ENCODE measurements around the gene CFDP1. TPM values are rescaled to one million over a fixed set of nuclear protein-coding genes. Genes with fewer than 3 reads are reported as not detected.

CFDP1 gene
- total and polyA plus RNA-seq, 2 of the 13 experiments (the other 11 are each of a cell fraction or from before 2014, with no cell fraction given) = 78.6 to 153 TPM

- TF ChIP-seq ZSCAN21 (CRISPR knock-in tag; IDR thresholded peaks at IDR 0.05; ENCODE audit: borderline replicate concordance) (peak; percentile 63; the same call in 1 of the 2 replicates), ZFX (CRISPR knock-in tag; IDR thresholded peaks at IDR 0.05; ENCODE audit: low read depth) (peak; percentile 92), ZBTB20 (CRISPR knock-in tag; IDR thresholded peaks at IDR 0.05; ENCODE audit: borderline replicate concordance, low read depth) (peak; percentile 83; the same call in 1 of the 2 replicates), TMF1 (CRISPR knock-in tag; IDR thresholded peaks at IDR 0.05; ENCODE audit: low read depth) (0 out of 2 replicates have a peak, but pooled peaks have one; percentile 41), ZHX2 (IDR thresholded peaks at IDR 0.05; ENCODE audit: low read depth) (no peak), ZHX2 (CRISPR knock-in tag; IDR thresholded peaks at IDR 0.05; ENCODE audit: borderline replicate concordance) (no peak), ZNF143 (CRISPR knock-in tag; IDR thresholded peaks at IDR 0.05) (peak; percentile 43; the same call in 1 of the 2 replicates), ARID3A (IDR thresholded peaks at IDR 0.05; ENCODE audit: low read depth, low read length) (peak; percentile 33; the same call in 1 of the 2 replicates), CBX2 (IDR thresholded peaks at IDR 0.05; ENCODE audit: low read depth, low read length) (no peak), CBX2 (CRISPR knock-in tag; IDR thresholded peaks at IDR 0.05; ENCODE audit: low read depth) (0 out of 2 replicates have a peak, but pooled peaks have one; percentile 47), ZNF749 (CRISPR knock-in tag; IDR thresholded peaks at IDR 0.05; ENCODE audit: borderline replicate concordance) (no peak; the same call in 1 of the 2 replicates), RERE (CRISPR knock-in tag; IDR thresholded peaks at IDR 0.05; ENCODE audit: low read depth) (peak; percentile 62; the same call in 1 of the 2 replicates), CBX1 (IDR thresholded peaks at IDR 0.05; ENCODE audit: low read depth) (peak; percentile 80)
- TF ChIP-seq, protein P1, sequence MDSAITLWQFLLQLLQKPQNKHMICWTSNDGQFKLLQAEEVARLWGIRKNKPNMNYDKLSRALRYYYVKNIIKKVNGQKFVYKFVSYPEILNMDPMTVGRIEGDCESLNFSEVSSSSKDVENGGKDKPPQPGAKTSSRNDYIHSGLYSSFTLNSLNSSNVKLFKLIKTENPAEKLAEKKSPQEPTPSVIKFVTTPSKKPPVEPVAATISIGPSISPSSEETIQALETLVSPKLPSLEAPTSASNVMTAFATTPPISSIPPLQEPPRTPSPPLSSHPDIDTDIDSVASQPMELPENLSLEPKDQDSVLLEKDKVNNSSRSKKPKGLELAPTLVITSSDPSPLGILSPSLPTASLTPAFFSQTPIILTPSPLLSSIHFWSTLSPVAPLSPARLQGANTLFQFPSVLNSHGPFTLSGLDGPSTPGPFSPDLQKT (CRISPR knock-in tag; IDR thresholded peaks at IDR 0.05; ENCODE audit: borderline replicate concordance) = no peak
Observed at GRCh38 chr16:75262104-75262799, 171.1 kb downstream of the CFDP1 start (continued).

Measured in HepG2 (cell line).